GM19239 (cell line): ENCODE results near the gene MALSU1.

ENCODE experiments used
- DNase-seq: peaks from one replicate; pipeline ENCODE4 v3.0.0; 2011; ENCODE audit warnings: low spot score; ENCODE audit not compliant: insufficient read length
- FAIRE-seq: peaks from 2 replicates; lab custom pipeline; 2011; peaks lifted over from hg19 to GRCh38; lab: Jason Lieb, UNC

Gene MALSU1

DNA sequence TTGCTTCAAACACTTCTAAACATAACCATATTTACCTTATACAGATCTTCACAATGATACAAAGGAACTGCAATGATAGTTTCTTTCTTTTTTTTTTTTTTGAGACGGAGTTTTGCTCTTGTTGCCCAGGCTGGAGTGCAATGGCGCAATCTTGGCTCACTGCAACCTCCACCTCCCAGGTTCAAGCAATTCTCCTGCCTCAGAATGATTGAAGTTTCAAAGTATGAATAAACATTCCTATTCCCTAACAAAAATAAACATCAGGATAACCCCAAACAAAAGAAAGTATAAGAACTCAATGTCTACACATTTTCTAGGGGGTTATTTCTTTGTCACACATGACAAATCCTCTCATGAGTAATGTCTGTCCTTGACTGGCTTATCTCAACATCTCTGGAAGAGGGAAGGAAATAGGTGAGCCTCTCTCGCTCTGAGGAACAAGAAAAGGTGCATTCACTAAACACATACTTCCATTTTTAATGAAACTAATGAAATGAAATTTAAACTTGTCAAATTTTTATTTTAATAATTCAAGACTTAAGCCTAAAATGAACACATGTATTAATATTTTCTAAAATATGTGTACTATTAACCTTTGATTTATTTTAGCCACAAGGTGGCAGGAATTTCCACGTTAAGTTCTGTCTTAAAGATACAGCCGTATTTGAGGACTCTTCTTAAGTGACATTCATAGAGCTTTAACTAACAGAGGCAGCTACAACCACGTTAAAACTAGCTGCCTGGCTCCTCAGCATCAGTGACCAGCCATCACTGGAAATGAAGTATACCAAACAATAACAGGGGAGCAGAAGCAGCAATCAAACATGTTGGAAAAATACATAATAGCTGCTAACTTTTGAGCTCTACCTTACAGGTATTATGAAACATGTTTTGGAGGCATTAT lies 58.3 kb downstream of the MALSU1 start:
- FAIRE-seq (peak; percentile 80), DNase-seq (peak; percentile 18)

DNA sequence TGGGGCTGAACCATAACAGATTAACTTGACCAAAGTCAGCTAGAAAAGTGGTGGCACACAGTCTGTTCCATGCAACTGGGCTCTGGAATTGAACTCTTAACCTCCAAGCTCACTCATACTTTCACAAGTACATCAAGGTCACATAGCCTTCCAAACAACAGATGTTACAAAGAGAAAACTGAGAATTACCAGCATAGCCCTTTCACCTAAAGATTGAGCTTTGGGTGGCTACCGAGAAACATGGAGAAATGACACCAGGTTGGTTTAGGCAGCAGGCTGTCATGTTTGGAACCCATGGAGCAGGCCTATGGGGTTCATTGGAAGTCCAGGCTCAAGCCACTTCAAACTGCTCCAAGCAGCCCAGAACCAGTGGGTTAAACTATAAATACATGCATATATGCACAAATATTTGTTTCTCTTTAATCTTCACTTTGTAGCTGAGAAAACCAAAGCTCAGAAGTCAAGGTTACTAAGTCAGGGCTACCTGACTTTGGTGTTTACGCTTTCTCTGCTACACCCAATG lies 59.1 kb downstream of the MALSU1 start:
- FAIRE-seq (no peak), DNase-seq (no peak)
